Loucy (cell line): ENCODE measurements around the gene LRRFIP1.

ENCODE experiments used
- H2AFZ ChIP-seq: fragments of 200-600 bp; sonication (generic); 2 replicates; pipeline ENCODE4 v1.6.0; 2016; ENCODE audit warnings: antibody characterized with exemption, mild to moderate bottlenecking, low read length, moderate library complexity
- H3F3A ChIP-seq: fragments of 200-600 bp; 2 replicates; pipeline ENCODE4 v1.6.0; 2016; ENCODE audit warnings: antibody characterized with exemption, low read depth, mild to moderate bottlenecking
- H3K27me3 ChIP-seq: fragments of 200-600 bp; sonication (generic); 2 replicates; pipeline ENCODE4 v1.6.1; 2014; ENCODE audit warnings: low read length, mild to moderate bottlenecking; ENCODE audit not compliant: insufficient read depth, poor library complexity, severe bottlenecking
- H3K36me3 ChIP-seq: fragments of 200-600 bp; sonication (generic); 2 replicates; pipeline ENCODE4 v1.6.1; 2016; ENCODE audit warnings: low read length; ENCODE audit not compliant: insufficient read depth
- H3K4me1 ChIP-seq: fragments of 200-600 bp; sonication (generic); 2 replicates; pipeline ENCODE4 v1.5.1; 2014; ENCODE audit warnings: low read length, mild to moderate bottlenecking; ENCODE audit not compliant: insufficient read depth, poor library complexity, severe bottlenecking
- H3K4me2 ChIP-seq: fragments of 200-600 bp; sonication (generic); 2 replicates; pipeline ENCODE4 v1.6.0; 2014; ENCODE audit warnings: antibody characterized with exemption, low read length, low read depth, mild to moderate bottlenecking; ENCODE audit not compliant: poor library complexity, severe bottlenecking
- H3K4me3 ChIP-seq: fragments of 200-600 bp; sonication (generic); 2 replicates; pipeline ENCODE4 v1.5.1; 2014; ENCODE audit warnings: low read length, mild to moderate bottlenecking, mixed read lengths; ENCODE audit not compliant: poor library complexity, severe bottlenecking
- H3K79me2 ChIP-seq: fragments of 200-600 bp; sonication (generic); 2 replicates; pipeline ENCODE4 v1.6.1; 2014; ENCODE audit warnings: low read length; ENCODE audit not compliant: insufficient read depth
- H3K9ac ChIP-seq: fragments of 200-600 bp; sonication (generic); 2 replicates; pipeline ENCODE4 v1.6.0; 2014; ENCODE audit warnings: mild to moderate bottlenecking, low read depth, low read length, moderate library complexity; ENCODE audit not compliant: poor library complexity, severe bottlenecking
- H3K9me2 ChIP-seq: fragments of 200-600 bp; sonication (generic); replicated peaks from 2 replicates; pipeline ENCODE4 v1.6.1; 2016; ENCODE audit warnings: low read depth, low read length, mixed read lengths
- H3K9me3 ChIP-seq: fragments of 200-600 bp; sonication (generic); 2 replicates; pipeline ENCODE4 v1.6.1; 2014; ENCODE audit warnings: mild to moderate bottlenecking, antibody characterized with exemption, low read length, low read depth; ENCODE audit not compliant: insufficient read depth
- H4K20me1 ChIP-seq: fragments of 200-600 bp; sonication (generic); 2 replicates; pipeline ENCODE4 v1.6.0; 2014; ENCODE audit warnings: antibody characterized with exemption, low read length, mild to moderate bottlenecking; ENCODE audit not compliant: insufficient read depth, poor library complexity, severe bottlenecking
- CTCF ChIP-seq: fragments of 200-600 bp; sonication (generic); conservative IDR thresholded peaks from 2 replicates; pipeline ENCODE4 v1.5.1; 2014; ENCODE audit warnings: mild to moderate bottlenecking, antibody characterized with exemption, low read length
- EZH2phosphoT487 ChIP-seq: fragments of 200-600 bp; IDR thresholded peaks from 2 replicates; pipeline ENCODE4 v1.6.1; 2018; ENCODE audit warnings: antibody characterized with exemption, mild to moderate bottlenecking, moderate library complexity, borderline replicate concordance

Gene LRRFIP1

GRCh38 chr2:237824085-237824484 is 196.7 kb downstream of the LRRFIP1 start:
- H3K27me3 ChIP-seq = no peaks in the 10 kb centered on the region
- H4K20me1 ChIP-seq = no peaks in the 10 kb centered on the region
- H3K4me2 ChIP-seq = no peak overlapping the region
- H2AFZ ChIP-seq = no peak overlapping the region
- H3K9me3 ChIP-seq = no peaks in the 10 kb centered on the region
- no peaks in the 10 kb centered on the region for H3F3A ChIP-seq
- no peaks in the 10 kb centered on the region for H3K79me2 ChIP-seq
- no peaks in the 10 kb centered on the region for H3K9me2 ChIP-seq
- no peaks in the 10 kb centered on the region for H3K4me1 ChIP-seq
- H3K36me3 ChIP-seq = no peaks in the 10 kb centered on the region
- H3K4me3 ChIP-seq = no peak overlapping the region
- H3K9ac ChIP-seq = no peak overlapping the region
- TF ChIP-seq EZH2phosphoT487 = no peak
- TF ChIP-seq CTCF = no peak

- Histone ChIP-seq H3K36me3 (no peaks in the 10 kb centered on the region), H2AFZ (no peak overlapping the region), H3K9me3 (no peaks in the 10 kb centered on the region)
Measured at GRCh38 chr2:237827421-237827987, 200.1 kb downstream of the LRRFIP1 start.

More at GRCh38 chr2:237827421-237827987, 200.1 kb downstream of the LRRFIP1 start:
- H3F3A ChIP-seq = no peaks in the 10 kb centered on the region
- no peaks in the 10 kb centered on the region for H4K20me1 ChIP-seq
- H3K9me2 ChIP-seq = no peaks in the 10 kb centered on the region
- no peak overlapping the region for H3K4me3 ChIP-seq
- no peaks in the 10 kb centered on the region for H3K79me2 ChIP-seq
- no peak overlapping the region for H3K4me2 ChIP-seq
- no peak overlapping the region for H3K9ac ChIP-seq
- no peaks in the 10 kb centered on the region for H3K27me3 ChIP-seq
- TF ChIP-seq CTCF (no peak), EZH2phosphoT487 (no peak)
- H3K4me1 ChIP-seq = peaks cover 11% of the 10 kb centered on the region
